ENCODE measurements around the gene PTCD2. TPM values are rescaled to one million over a fixed set of nuclear protein-coding genes. Genes with fewer than 3 reads are reported as not detected.

PTCD2 gene
- total RNA-seq, 4 donors from 2014 or later, result 4.8 to 10.2 (median 7.7) TPM

GRCh38 chr5:72324189-72324825 is 4.1 kb downstream of the PTCD2 start:
- TF ChIP-seq, protein P1, sequence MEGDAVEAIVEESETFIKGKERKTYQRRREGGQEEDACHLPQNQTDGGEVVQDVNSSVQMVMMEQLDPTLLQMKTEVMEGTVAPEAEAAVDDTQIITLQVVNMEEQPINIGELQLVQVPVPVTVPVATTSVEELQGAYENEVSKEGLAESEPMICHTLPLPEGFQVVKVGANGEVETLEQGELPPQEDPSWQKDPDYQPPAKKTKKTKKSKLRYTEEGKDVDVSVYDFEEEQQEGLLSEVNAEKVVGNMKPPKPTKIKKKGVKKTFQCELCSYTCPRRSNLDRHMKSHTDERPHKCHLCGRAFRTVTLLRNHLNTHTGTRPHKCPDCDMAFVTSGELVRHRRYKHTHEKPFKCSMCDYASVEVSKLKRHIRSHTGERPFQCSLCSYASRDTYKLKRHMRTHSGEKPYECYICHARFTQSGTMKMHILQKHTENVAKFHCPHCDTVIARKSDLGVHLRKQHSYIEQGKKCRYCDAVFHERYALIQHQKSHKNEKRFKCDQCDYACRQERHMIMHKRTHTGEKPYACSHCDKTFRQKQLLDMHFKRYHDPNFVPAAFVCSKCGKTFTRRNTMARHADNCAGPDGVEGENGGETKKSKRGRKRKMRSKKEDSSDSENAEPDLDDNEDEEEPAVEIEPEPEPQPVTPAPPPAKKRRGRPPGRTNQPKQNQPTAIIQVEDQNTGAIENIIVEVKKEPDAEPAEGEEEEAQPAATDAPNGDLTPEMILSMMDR (IDR thresholded peaks at IDR 0.05), result no peak
- no peak for ATAC-seq (ENCODE audit: low FRiP score)
- DNase-seq (ENCODE audit: low spot score), result no peak

GRCh38 chr5:72325566-72326305 is 5.6 kb downstream of the PTCD2 start:
- no peak for DNase-seq (ENCODE audit: low spot score)
- TF ChIP-seq, protein P1 (IDR thresholded peaks at IDR 0.05), result no peak
- ATAC-seq (ENCODE audit: low FRiP score), result peak; percentile 53

- TF ChIP-seq, protein P1 (IDR thresholded peaks at IDR 0.05), result no peak
- DNase-seq (ENCODE audit: low spot score) (no peak), ATAC-seq (ENCODE audit: low FRiP score) (no peak)
Measured at GRCh38 chr5:72326306-72326649, 6.1 kb downstream of the PTCD2 start.

DNA sequence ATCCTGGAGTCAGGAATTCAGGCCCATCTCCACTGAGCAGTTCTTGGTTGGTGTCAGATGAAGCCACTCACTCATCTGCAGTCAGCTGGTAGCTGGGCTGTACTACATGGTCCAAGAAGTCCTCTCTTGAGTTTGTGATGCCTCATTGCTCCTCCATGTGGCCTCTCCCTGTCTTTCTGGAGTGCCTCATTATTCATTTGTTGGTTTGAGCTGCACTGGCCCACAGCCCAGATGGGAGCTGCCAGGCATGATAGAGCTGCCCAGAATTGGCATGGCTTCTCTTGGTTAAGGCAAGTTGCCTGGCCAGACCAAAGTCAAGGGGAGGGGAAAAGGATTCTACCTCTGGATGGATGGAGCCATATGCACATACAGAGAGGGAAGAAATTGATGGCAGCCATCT is 8.0 kb downstream of the PTCD2 start:
- TF ChIP-seq, protein P1 (IDR thresholded peaks at IDR 0.05), result no peak
- DNase-seq (ENCODE audit: low spot score) (no peak), ATAC-seq (ENCODE audit: low FRiP score) (peak; percentile 75)

GRCh38 chr5:72330712-72331111 is 10.5 kb downstream of the PTCD2 start:
- DNase-seq (ENCODE audit: low spot score) (no peak), ATAC-seq (ENCODE audit: low FRiP score) (no peak)
- TF ChIP-seq, protein P1 (IDR thresholded peaks at IDR 0.05), result no peak

- TF ChIP-seq, protein P1 (IDR thresholded peaks at IDR 0.05), result no peak
- no peak for ATAC-seq (ENCODE audit: low FRiP score)
- DNase-seq (ENCODE audit: low spot score), result no peak
Measured at GRCh38 chr5:72337159-72337558, 17.0 kb downstream of the PTCD2 start.

DNA sequence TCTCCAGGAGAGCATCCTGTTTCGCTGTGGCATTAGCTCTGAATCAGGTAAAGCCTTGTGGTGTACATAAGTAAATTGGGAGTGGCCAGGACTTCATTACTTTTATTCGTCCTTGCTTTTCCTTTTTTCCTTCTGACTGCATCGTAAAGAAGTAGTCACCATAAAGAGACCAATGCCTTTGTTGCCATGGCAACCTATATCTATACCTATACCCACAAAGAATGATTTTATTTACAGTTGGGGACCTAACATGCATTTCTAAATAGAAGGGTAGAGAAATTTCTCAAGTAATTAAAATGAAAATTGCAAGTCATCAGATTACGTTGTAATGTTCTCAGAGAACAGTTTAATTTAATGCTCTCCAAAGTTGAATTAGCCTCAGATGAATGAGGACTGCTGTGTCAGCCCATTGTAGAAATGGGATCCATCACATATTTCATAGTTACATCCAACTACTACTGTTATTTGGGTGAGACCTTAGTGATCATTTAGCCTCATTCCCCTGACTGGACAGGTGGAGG is 18.6 kb downstream of the PTCD2 start:
- TF ChIP-seq, protein P1 (IDR thresholded peaks at IDR 0.05), result no peak
- no peak for ATAC-seq (ENCODE audit: low FRiP score)
- DNase-seq (ENCODE audit: low spot score), result no peak
